Measurements from ENCODE around the gene MGLL. TPM values are rescaled to one million over a fixed set of nuclear protein-coding genes. Genes with fewer than 3 reads are reported as not detected.

The MGLL gene
- total and polyA plus RNA-seq, 2 donors (not counting 1 experiment from before 2014, with no cell fraction given): 1.7 to 6.9 TPM

DNA sequence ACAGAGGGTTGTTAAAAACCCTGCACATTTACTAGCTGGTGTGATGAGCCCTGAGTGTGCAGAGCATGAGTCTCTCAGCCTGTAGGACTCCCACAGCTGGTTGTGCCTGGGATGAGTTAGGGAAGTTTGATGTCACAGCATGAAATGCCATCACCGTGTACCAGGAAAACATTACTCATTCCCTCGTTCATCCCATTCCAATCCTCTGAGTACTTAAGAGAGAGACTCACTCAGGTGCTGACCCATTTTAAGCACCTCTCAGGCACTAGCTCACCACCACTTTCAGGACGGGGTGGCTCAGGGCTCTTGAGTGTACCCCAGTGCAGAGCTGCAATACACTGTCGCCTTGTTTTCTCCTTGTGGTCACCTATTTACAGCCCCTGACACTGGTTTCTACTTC is 18.7 kb downstream of the MGLL start:
- ChIA-PET CTCF (no interaction called here), POLR2A (no interaction called here)
- H3K4me1 ChIP-seq (ENCODE audit: control insufficient read depth in 2 of 2, insufficient read depth in 2 of 2, low read length in 2 of 2): peaks cover 0 to 9% of the 10 kb centered on the region in 2 donors
- no peaks in the 10 kb centered on the region for H3K27me3 Mint-ChIP-seq
- H2AFZ ChIP-seq (ENCODE audit: insufficient read depth, low read depth, low read length, poor library complexity, severe bottlenecking): no peak overlapping the region
- H3K27ac Mint-ChIP-seq: no peak overlapping the region
- no peak overlapping the region for H3K4me2 ChIP-seq (replicated peaks; ENCODE audit: low read depth, low read length, poor library complexity, severe bottlenecking)
- H3K27me3 ChIP-seq (replicated peaks in 1 of 4; ENCODE audit: control extremely low read depth in 1 of 4, control insufficient read depth in 3 of 4, insufficient read depth in 4 of 4, low read length in 3 of 4): no peaks in the 10 kb centered on the region
- no peaks in the 10 kb centered on the region for H3K79me2 ChIP-seq (ENCODE audit: control insufficient read depth, insufficient read depth, low read length)
- 70% methylated on average over 2 of the region's 4 CpGs for WGBS (ENCODE audit: insufficient coverage)
- H3K36me3 ChIP-seq (replicated peaks in 1 of 2; ENCODE audit: control extremely low read depth in 1 of 2, control insufficient read depth in 1 of 2, extremely low read depth in 1 of 2, insufficient read depth in 2 of 2, low read length in 1 of 2): no peaks in the 10 kb centered on the region
- H4K20me1 ChIP-seq (ENCODE audit: control insufficient read depth, insufficient read depth, low read length, poor library complexity, severe bottlenecking): no peaks in the 10 kb centered on the region
- H3K9me3 ChIP-seq (ENCODE audit: control extremely low read depth in 1 of 3, control insufficient read depth in 2 of 3, insufficient read depth in 1 of 3, low read length in 2 of 3): no peaks in the 10 kb centered on the region
- no peak overlapping the region for H3K9ac ChIP-seq (ENCODE audit: low read length)
- no peak overlapping the region for H3K4me3 ChIP-seq (ENCODE audit: control extremely low read depth in 1 of 5, extremely low read depth in 1 of 5, insufficient read depth in 1 of 5, low read depth in 2 of 5, low read length in 4 of 5)
- TF ChIP-seq EZH2 (IDR thresholded peaks at IDR 0.05; ENCODE audit: borderline replicate concordance, insufficient read depth, low read depth, low read length, poor library complexity, severe bottlenecking): no peak
- TF ChIP-seq, protein P1, sequence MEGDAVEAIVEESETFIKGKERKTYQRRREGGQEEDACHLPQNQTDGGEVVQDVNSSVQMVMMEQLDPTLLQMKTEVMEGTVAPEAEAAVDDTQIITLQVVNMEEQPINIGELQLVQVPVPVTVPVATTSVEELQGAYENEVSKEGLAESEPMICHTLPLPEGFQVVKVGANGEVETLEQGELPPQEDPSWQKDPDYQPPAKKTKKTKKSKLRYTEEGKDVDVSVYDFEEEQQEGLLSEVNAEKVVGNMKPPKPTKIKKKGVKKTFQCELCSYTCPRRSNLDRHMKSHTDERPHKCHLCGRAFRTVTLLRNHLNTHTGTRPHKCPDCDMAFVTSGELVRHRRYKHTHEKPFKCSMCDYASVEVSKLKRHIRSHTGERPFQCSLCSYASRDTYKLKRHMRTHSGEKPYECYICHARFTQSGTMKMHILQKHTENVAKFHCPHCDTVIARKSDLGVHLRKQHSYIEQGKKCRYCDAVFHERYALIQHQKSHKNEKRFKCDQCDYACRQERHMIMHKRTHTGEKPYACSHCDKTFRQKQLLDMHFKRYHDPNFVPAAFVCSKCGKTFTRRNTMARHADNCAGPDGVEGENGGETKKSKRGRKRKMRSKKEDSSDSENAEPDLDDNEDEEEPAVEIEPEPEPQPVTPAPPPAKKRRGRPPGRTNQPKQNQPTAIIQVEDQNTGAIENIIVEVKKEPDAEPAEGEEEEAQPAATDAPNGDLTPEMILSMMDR (IDR thresholded peaks at IDR 0.05): no peak
- ATAC-seq (ENCODE audit: low read depth): no peak
- H3K4me1 Mint-ChIP-seq: peaks cover 8% of the 10 kb centered on the region
- intact Hi-C loops (cut with micrococcal nuclease): no loop called here
- no peak overlapping the region for H3K4me3 Mint-ChIP-seq
- H3K9me3 Mint-ChIP-seq (ENCODE audit: insufficient read depth): no peaks in the 10 kb centered on the region
- no peak overlapping the region for H3K27ac ChIP-seq (ENCODE audit: low read length in 2 of 2)
- no peak for DNase-seq

DNA sequence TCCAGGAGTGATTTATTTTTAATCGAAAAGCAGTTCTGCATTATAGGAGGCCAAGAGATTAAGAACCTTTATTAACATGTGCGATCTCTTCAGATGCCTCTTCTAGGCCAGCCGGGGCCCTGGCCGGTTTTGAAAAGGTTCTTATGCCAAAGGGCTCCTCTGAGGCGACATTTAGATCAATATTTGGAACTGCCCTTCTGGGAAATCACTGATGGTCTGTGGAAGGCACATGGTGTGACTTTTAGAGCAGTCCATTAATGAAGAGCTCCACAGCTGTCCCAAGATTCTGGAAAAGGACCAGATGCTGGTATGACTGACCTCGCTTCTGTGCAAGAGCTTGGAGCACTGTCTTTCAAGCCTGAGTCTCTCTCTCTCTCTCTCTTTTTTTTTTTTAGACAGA is 19.7 kb downstream of the MGLL start:
- Mint-ChIP-seq H3K4me1 (peaks cover 6% of the 10 kb centered on the region), H3K27me3 (no peaks in the 10 kb centered on the region), H3K9me3 (ENCODE audit: insufficient read depth) (no peaks in the 10 kb centered on the region), H3K4me3 (no peak overlapping the region), H3K27ac (no peak overlapping the region)
- no peaks in the 10 kb centered on the region for H3K9me3 ChIP-seq (ENCODE audit: control extremely low read depth in 1 of 3, control insufficient read depth in 2 of 3, insufficient read depth in 1 of 3, low read length in 2 of 3)
- no peaks in the 10 kb centered on the region for H3K79me2 ChIP-seq (ENCODE audit: control insufficient read depth, insufficient read depth, low read length)
- H3K9ac ChIP-seq (ENCODE audit: low read length): no peak overlapping the region
- ATAC-seq (ENCODE audit: low read depth) (no peak), DNase-seq (no peak)
- peaks cover 0 to 9% of the 10 kb centered on the region in 2 donors for H3K4me1 ChIP-seq (ENCODE audit: control insufficient read depth in 2 of 2, insufficient read depth in 2 of 2, low read length in 2 of 2)
- H3K27me3 ChIP-seq (replicated peaks in 1 of 4; ENCODE audit: control extremely low read depth in 1 of 4, control insufficient read depth in 3 of 4, insufficient read depth in 4 of 4, low read length in 3 of 4): no peaks in the 10 kb centered on the region
- H3K4me3 ChIP-seq (ENCODE audit: control extremely low read depth in 1 of 5, extremely low read depth in 1 of 5, insufficient read depth in 1 of 5, low read depth in 2 of 5, low read length in 4 of 5): no peak overlapping the region
- 98% methylated on average over 5 of the region's 6 CpGs for WGBS (ENCODE audit: insufficient coverage)
- H4K20me1 ChIP-seq (ENCODE audit: control insufficient read depth, insufficient read depth, low read length, poor library complexity, severe bottlenecking): no peaks in the 10 kb centered on the region
- ChIA-PET CTCF (no interaction called here), POLR2A (no interaction called here)
- no peak overlapping the region for H2AFZ ChIP-seq (ENCODE audit: insufficient read depth, low read depth, low read length, poor library complexity, severe bottlenecking)
- no peak overlapping the region for H3K4me2 ChIP-seq (replicated peaks; ENCODE audit: low read depth, low read length, poor library complexity, severe bottlenecking)
- intact Hi-C loops (cut with micrococcal nuclease): no loop called here
- no peaks in the 10 kb centered on the region for H3K36me3 ChIP-seq (replicated peaks in 1 of 2; ENCODE audit: control extremely low read depth in 1 of 2, control insufficient read depth in 1 of 2, extremely low read depth in 1 of 2, insufficient read depth in 2 of 2, low read length in 1 of 2)
- H3K27ac ChIP-seq (ENCODE audit: low read length in 2 of 2): no peak overlapping the region
- TF ChIP-seq, protein P1 (IDR thresholded peaks at IDR 0.05): no peak
- no peak for TF ChIP-seq EZH2 (IDR thresholded peaks at IDR 0.05; ENCODE audit: borderline replicate concordance, insufficient read depth, low read depth, low read length, poor library complexity, severe bottlenecking)
